H9 (cell line): ENCODE results near the gene C13orf42. TPM values are rescaled to one million over a fixed set of nuclear protein-coding genes. Genes with fewer than 3 reads are reported as not detected.

ENCODE experiments used
- DNase-seq: peaks from one replicate; pipeline ENCODE4 v3.0.0-alpha.2; 2017
- H2AFZ ChIP-seq: one replicate; pipeline ENCODE4 v1.6.1; 2013; ENCODE audit warnings: mild to moderate bottlenecking, low read length, control low read depth, moderate library complexity
- H2AK5ac ChIP-seq: 2 replicates; pipeline ENCODE4 v1.6.1; 2013; ENCODE audit warnings: low read length, control low read depth, mixed read lengths; ENCODE audit not compliant: insufficient read length
- H2BK120ac ChIP-seq: one replicate; pipeline ENCODE4 v1.6.1; 2013; ENCODE audit warnings: low read depth, mild to moderate bottlenecking, low read length, control low read depth, inconsistent platforms; ENCODE audit not compliant: poor library complexity, severe bottlenecking
- H2BK12ac ChIP-seq: 2 replicates; pipeline ENCODE4 v1.6.1; 2013; ENCODE audit warnings: low read length, control low read depth, mixed read lengths, low read depth; ENCODE audit not compliant: insufficient read length
- H2BK15ac ChIP-seq: 2 replicates; pipeline ENCODE4 v1.6.1; 2013; ENCODE audit warnings: low read depth, low read length, control low read depth
- H2BK20ac ChIP-seq: one replicate; pipeline ENCODE4 v1.6.1; 2013; ENCODE audit warnings: low read depth, mild to moderate bottlenecking, low read length, control low read depth, inconsistent platforms; ENCODE audit not compliant: poor library complexity, severe bottlenecking
- H2BK5ac ChIP-seq: 2 replicates; pipeline ENCODE4 v1.6.1; 2013; ENCODE audit warnings: low read length, control low read depth, mixed read lengths; ENCODE audit not compliant: insufficient read length
- H3K14ac ChIP-seq: 2 replicates; pipeline ENCODE4 v1.6.1; 2013; ENCODE audit warnings: low read length, control low read depth; ENCODE audit not compliant: insufficient read depth
- H3K18ac ChIP-seq: 2 replicates; pipeline ENCODE4 v1.6.1; 2013; ENCODE audit warnings: low read depth, mild to moderate bottlenecking, mixed read lengths, low read length, control low read depth; ENCODE audit not compliant: insufficient read length
- H3K23ac ChIP-seq: 2 replicates; pipeline ENCODE4 v1.6.1; 2013; ENCODE audit warnings: low read length, control low read depth, mixed read lengths, low read depth; ENCODE audit not compliant: insufficient read length
- H3K23me2 ChIP-seq: 2 replicates; pipeline ENCODE4 v1.6.1; 2013; ENCODE audit warnings: low read depth, mild to moderate bottlenecking, mixed read lengths, low read length, control low read depth; ENCODE audit not compliant: insufficient read length, poor library complexity, severe bottlenecking
- H3K27ac ChIP-seq: 2 replicates; pipeline ENCODE4 v1.5.1; 2013; ENCODE audit warnings: low read length, control low read depth, mixed read lengths, low read depth; ENCODE audit not compliant: insufficient read length
- H3K27me3 ChIP-seq: 2 replicates; pipeline ENCODE4 v1.6.1; 2013; ENCODE audit warnings: low read length, control low read depth, inconsistent platforms; ENCODE audit not compliant: insufficient read depth
- H3K4ac ChIP-seq: 2 replicates; pipeline ENCODE4 v1.6.1; 2013; ENCODE audit warnings: low read depth, mild to moderate bottlenecking, control low read depth, inconsistent platforms, low read length, moderate library complexity
- H3K4me1 ChIP-seq: 2 replicates; pipeline ENCODE4 v1.6.1; 2013; ENCODE audit warnings: low read length, control low read depth, inconsistent platforms; ENCODE audit not compliant: insufficient read depth
- H3K4me2 ChIP-seq: 2 replicates; pipeline ENCODE4 v1.6.1; 2013; ENCODE audit warnings: low read length, control low read depth, mixed read lengths; ENCODE audit not compliant: insufficient read length, insufficient read depth
- H3K56ac ChIP-seq: 2 replicates; pipeline ENCODE4 v1.6.1; 2013; ENCODE audit warnings: low read depth, mild to moderate bottlenecking, mixed read lengths, low read length, control low read depth; ENCODE audit not compliant: insufficient read length
- H3K79me1 ChIP-seq: 2 replicates; pipeline ENCODE4 v1.6.1; 2013; ENCODE audit warnings: low read depth, mild to moderate bottlenecking, moderate library complexity, low read length, control low read depth, inconsistent platforms; ENCODE audit not compliant: insufficient read depth, poor library complexity, severe bottlenecking
- H3K79me2 ChIP-seq: 2 replicates; pipeline ENCODE4 v1.6.1; 2013; ENCODE audit warnings: low read length, control low read depth, inconsistent platforms; ENCODE audit not compliant: insufficient read depth
- H3K9ac ChIP-seq: 2 replicates; pipeline ENCODE4 v1.6.1; 2013; ENCODE audit warnings: low read length, control low read depth, mixed read lengths; ENCODE audit not compliant: insufficient read length; ENCODE audit errors: extremely low read depth
- H3K9me3 ChIP-seq: one replicate; pipeline ENCODE4 v1.6.1; 2013; ENCODE audit warnings: low read depth, low read length, inconsistent platforms; ENCODE audit not compliant: control insufficient read depth
- H3T11ph ChIP-seq: one replicate; pipeline ENCODE4 v1.6.1; 2013; ENCODE audit warnings: mild to moderate bottlenecking, low read length, control low read depth, inconsistent platforms
- H4K20me1 ChIP-seq: one replicate; pipeline ENCODE4 v1.6.1; 2013; ENCODE audit not compliant: control insufficient read depth, insufficient read length, insufficient read depth
- H4K5ac ChIP-seq: 2 replicates; pipeline ENCODE4 v1.6.1; 2013; ENCODE audit warnings: low read depth, mild to moderate bottlenecking, mixed read lengths, low read length, control low read depth; ENCODE audit not compliant: insufficient read length
- H4K8ac ChIP-seq: replicated peaks from 2 replicates; pipeline ENCODE4 v1.6.1; 2013; ENCODE audit warnings: low read length, control low read depth, mixed read lengths, low read depth; ENCODE audit not compliant: insufficient read length
- H4K91ac ChIP-seq: 2 replicates; pipeline ENCODE4 v1.6.1; 2013; ENCODE audit warnings: low read depth, mild to moderate bottlenecking, moderate library complexity, mixed read lengths, low read length, control low read depth; ENCODE audit not compliant: insufficient read length
- H3K27ac Mint-ChIP-seq, 3 experiments: 2 replicates in 2 of 3; 3 replicates in 1 of 3; pipeline ENCODE4 v1.8.0; 2020 to 2021; ENCODE audit warnings: mixed read lengths in 3 of 3, mild to moderate bottlenecking in 1 of 3, moderate library complexity in 1 of 3
- H3K27me3 Mint-ChIP-seq: 2 replicates; pipeline ENCODE4 v1.8.0; 2021; ENCODE audit warnings: low read depth, mild to moderate bottlenecking, moderate library complexity, mixed read lengths
- H3K36me3 Mint-ChIP-seq, 3 experiments: 2 replicates in 2 of 3; 3 replicates in 1 of 3; pipeline ENCODE4 v1.8.0; 2020 to 2021; ENCODE audit warnings: low read depth in 3 of 3, mixed read lengths in 3 of 3; ENCODE audit not compliant: insufficient read depth in 1 of 3
- H3K4me1 Mint-ChIP-seq, 2 experiments: 2 replicates each; pipeline ENCODE4 v1.8.0; 2020; ENCODE audit warnings: mixed read lengths in 2 of 2
- H3K4me3 Mint-ChIP-seq, 2 experiments: 2 replicates in 1 of 2; 3 replicates in 1 of 2; pipeline ENCODE4 v1.8.0; 2020 to 2021; ENCODE audit warnings: mild to moderate bottlenecking in 2 of 2, mixed read lengths in 2 of 2, moderate library complexity in 1 of 2
- H3K9me3 Mint-ChIP-seq, 2 experiments: 2 replicates in 1 of 2; 3 replicates in 1 of 2; pipeline ENCODE4 v1.8.0; 2020; ENCODE audit warnings: mild to moderate bottlenecking in 2 of 2, mixed read lengths in 2 of 2, moderate library complexity in 1 of 2
- CTCF ChIP-seq: fragments of 200-600 bp; sonication (generic); conservative IDR thresholded peaks from 3 replicates; pipeline ENCODE4 v1.8.0; 2021; ENCODE audit warnings: antibody characterized with exemption, mild to moderate bottlenecking
- WGBS: extraction: QIAGEN DNeasy Blood & Tissue Kit; methylation state at CpG from one replicate; pipeline ENCODE4 v1.1.7; 2013; ENCODE audit warnings: missing lambda C conversion rate, low lambda C conversion rate, mixed read lengths; ENCODE audit not compliant: insufficient read length; ENCODE audit errors: extremely low coverage; 5-methylcytosine and 5-hydroxymethylcytosine counted together
- total RNA-seq: library from RNA; stranded (reverse); gene quantifications from 2 replicates; pipeline ENCODE4 v1.2.1, GENCODE V29; 2021

C13orf42 gene
- total RNA-seq, 1 experiment from 2014 or later, result 16.5 TPM

GRCh38 chr13:51066091-51066831, 44.8 kb downstream of the C13orf42 start:
- H3K36me3 Mint-ChIP-seq, result no peaks in the 10 kb centered on the region
- no peak overlapping the region for H3K27ac ChIP-seq
- H3K4me2 ChIP-seq, result no peak overlapping the region
- no peak overlapping the region for H2BK120ac ChIP-seq
- no peak overlapping the region for H3K18ac ChIP-seq
- no peak overlapping the region for H3K4ac ChIP-seq
- TF ChIP-seq CTCF, result no peak; the same call in 1 of the 3 replicates
- H4K8ac ChIP-seq, result no peak overlapping the region
- no CpG with 5 or more reads among the region's 15 CpGs for WGBS
- no peak overlapping the region; a peak in 1 of 7 replicates for H3K27ac Mint-ChIP-seq
- H4K20me1 ChIP-seq, result no peaks in the 10 kb centered on the region
- H3K14ac ChIP-seq, result no peak overlapping the region
- no peak overlapping the region for H2BK12ac ChIP-seq
- H3K9ac ChIP-seq, result no peak overlapping the region
- no peaks in the 10 kb centered on the region for H3K79me2 ChIP-seq
- peaks cover 8 to 13% of the 10 kb centered on the region in 2 experiments for H3K4me1 Mint-ChIP-seq
- no peak overlapping the region for H3K56ac ChIP-seq
- no peak overlapping the region for H3K23ac ChIP-seq
- no peak overlapping the region for H2AFZ ChIP-seq
- H2AK5ac ChIP-seq, result no peak overlapping the region
- H3K9me3 ChIP-seq, result no peaks in the 10 kb centered on the region
- H4K5ac ChIP-seq, result no peak overlapping the region
- H3T11ph ChIP-seq, result no peak overlapping the region
- H2BK15ac ChIP-seq, result no peak overlapping the region
- no peaks in the 10 kb centered on the region for H3K4me1 ChIP-seq
- H2BK20ac ChIP-seq, result no peak overlapping the region
- no peaks in the 10 kb centered on the region for H3K9me3 Mint-ChIP-seq
- no peak overlapping the region for H2BK5ac ChIP-seq
- H3K79me1 ChIP-seq, result no peaks in the 10 kb centered on the region
- H3K4me3 Mint-ChIP-seq, result no peak overlapping the region
- no peak overlapping the region for H4K91ac ChIP-seq
- H3K27me3 Mint-ChIP-seq, result peaks cover 6% of the 10 kb centered on the region; the same call in 1 of the 2 replicates
- H3K27me3 ChIP-seq, result no peaks in the 10 kb centered on the region
- DNase-seq, result no peak
- no peaks in the 10 kb centered on the region for H3K23me2 ChIP-seq
